ENCODE data around the gene CDK5. TPM values are rescaled to one million over a fixed set of nuclear protein-coding genes. Genes with fewer than 3 reads are reported as not detected.

The CDK5 gene
- total and polyA plus RNA-seq, 10 of the 15 experiments (the other 5 are each of a cell fraction or from before 2014, with no cell fraction given): 1.5 to 33.4 (median 21.6) TPM

- no peak for TF ChIP-seq KLF5 (IDR thresholded peaks at IDR 0.05; ENCODE audit: partially characterized antibody)
- TF ChIP-seq BACH1 (IDR thresholded peaks at IDR 0.05; ENCODE audit: borderline replicate concordance): no peak
- TF ChIP-seq HSF1 (IDR thresholded peaks at IDR 0.05; ENCODE audit: low read depth, low read length): no peak
These were observed 42.7 kb downstream of the CDK5 start (continued) for GRCh38 chr7:151014950-151015349.

GRCh38 chr7:151013733-151014497, 43.8 kb downstream of the CDK5 start:
- RAD21 ChIA-PET (ENCODE audit: unreplicated experiment): interaction anchor here (0.9 kb wide), 1 partner anchor 97 kb away, joined by 3 read pairs; no protein-coding TSS in a partner anchor
- Histone ChIP-seq H3K9ac (ENCODE audit: control insufficient read depth, insufficient read depth, low read length) (peak overlapping the region; percentile 51; the same call in 1 of the 2 replicates), H3K27me3 (replicated peaks in 1 of 2; ENCODE audit: control insufficient read depth in 2 of 2, insufficient read depth in 2 of 2, low read length in 1 of 2) (peaks cover 0 to 2% of the 10 kb centered on the region in 2 experiments; a peak in 2 of 4 replicates), H3K4me3 (peak overlapping the region; percentile 31; the same call in 1 of the 2 replicates), H2AFZ (ENCODE audit: control insufficient read depth, low read depth, low read length) (peak overlapping the region; percentile 88), H3K4me1 (ENCODE audit: control insufficient read depth, insufficient read depth, low read length) (peaks cover 9% of the 10 kb centered on the region), H3K36me3 (ENCODE audit: control insufficient read depth in 2 of 2, insufficient read depth in 2 of 2, low read length in 1 of 2) (no peaks in the 10 kb centered on the region), H3K9me3 (replicated peaks; ENCODE audit: control insufficient read depth, insufficient read depth, low read length) (no peaks in the 10 kb centered on the region), H3K4me2 (ENCODE audit: control insufficient read depth, insufficient read depth) (peak overlapping the region; percentile 82), H3K79me2 (ENCODE audit: control insufficient read depth, insufficient read depth, low read length) (no peaks in the 10 kb centered on the region), H3K27ac (ENCODE audit: control insufficient read depth, insufficient read depth) (no peak overlapping the region), H4K20me1 (ENCODE audit: control insufficient read depth, insufficient read depth) (no peaks in the 10 kb centered on the region)
- WGBS (ENCODE audit: insufficient coverage, insufficient replicate concordance, low lambda C conversion rate, missing lambda C conversion rate): 2% methylated on average over 48 of the region's 55 CpGs
- in situ Hi-C loops (cut with MboI): no loop called here
- SMC1A ChIA-PET (ENCODE audit: uncharacterized antibody, unreplicated experiment): no interaction called here
- intact Hi-C loops (cut with micrococcal nuclease; ENCODE audit: unreplicated experiment): loop anchor here (5.0 kb wide), 1 partner anchor 98 kb away; no protein-coding TSS in a partner anchor
- TSS peak; percentile 82 for BruUV-seq (replicated peaks)
- DNase-seq (ENCODE audit: low read depth, low spot score) (peak; percentile 17), FAIRE-seq (peak; percentile 76), ATAC-seq (peak; percentile 61)
- POLR2A ChIA-PET: no interaction called here
- CTCF ChIA-PET: interaction anchor here (1.3 kb wide), 1 partner anchor 97 kb away, joined by 3 read pairs; no protein-coding TSS in a partner anchor
- no peak for TF ChIP-seq ZBTB40 (IDR thresholded peaks at IDR 0.05; ENCODE audit: borderline replicate concordance)
- peak; percentile 87; the same call in 1 of the 2 replicates for TF ChIP-seq MAX (IDR thresholded peaks at IDR 0.05; ENCODE audit: low read depth, low read length)
- TF ChIP-seq HCFC1 (IDR thresholded peaks at IDR 0.05; ENCODE audit: low read length): peak; percentile 29; the same call in 1 of the 2 replicates
- peak; percentile 28 to 78; a peak in 3 of 4 replicates for TF ChIP-seq BHLHE40 (IDR thresholded peaks at IDR 0.05; ENCODE audit: borderline replicate concordance in 1 of 2, low read depth in 2 of 2, low read length in 1 of 2)
- TF ChIP-seq CREM (IDR thresholded peaks at IDR 0.05; ENCODE audit: low read depth): peak; percentile 91
- no peak for TF ChIP-seq ZNF24 (IDR thresholded peaks at IDR 0.05)
- TF ChIP-seq BCL3 (IDR thresholded peaks at IDR 0.05; ENCODE audit: borderline replicate concordance, insufficient read depth, low read depth, low read length, poor library complexity, severe bottlenecking): no peak
- peak; percentile 97 for TF ChIP-seq BMI1 (IDR thresholded peaks at IDR 0.05; ENCODE audit: borderline replicate concordance)
- 0 out of 2 replicates have a peak, but pooled peaks have one; percentile 14 for TF ChIP-seq EED (IDR thresholded peaks at IDR 0.05; ENCODE audit: low read depth)
- peak; percentile 72 for TF ChIP-seq POLR2A (IDR thresholded peaks at IDR 0.05; ENCODE audit: low read depth, low read length)
- no peak for TF ChIP-seq EZH2 (IDR thresholded peaks at IDR 0.05; ENCODE audit: borderline replicate concordance, control insufficient read depth, low read depth, low read length)
